ENCODE measurements around the gene IFNAR1. TPM values are rescaled to one million over a fixed set of nuclear protein-coding genes. Genes with fewer than 3 reads are reported as not detected.

IFNAR1 gene
- polyA plus RNA-seq, 1 donor from 2014 or later: 93.6 TPM

DNA sequence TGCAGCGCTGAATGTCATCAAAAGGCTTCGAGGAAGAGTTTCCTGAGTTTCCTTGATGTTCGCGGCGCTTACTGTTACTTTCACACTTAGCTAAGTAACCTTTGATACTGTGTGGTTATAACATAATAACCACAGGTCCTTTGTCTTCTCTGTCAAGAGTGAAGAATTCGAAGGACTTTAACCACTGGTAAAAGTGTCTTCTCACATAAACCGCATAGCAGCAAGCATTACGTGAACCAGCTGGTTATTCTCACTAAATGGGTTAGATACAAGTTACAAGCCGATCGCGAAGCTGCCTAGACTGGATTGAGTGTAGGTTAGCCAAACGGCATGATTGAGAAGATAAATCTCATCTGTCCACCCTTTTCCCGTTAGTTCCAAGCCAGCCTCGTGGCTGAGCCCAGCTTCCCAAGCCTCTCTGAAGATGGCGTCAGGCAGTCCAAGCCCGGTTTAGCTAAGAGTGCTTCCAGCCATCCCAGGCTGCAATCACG lies 60.1 kb downstream of the IFNAR1 start:
- peak overlapping the region in 2 of 4 donors; percentile 6 to 80 for H3K4me3 Mint-ChIP-seq
- no peaks in the 10 kb centered on the region for H3K27me3 Mint-ChIP-seq
- peaks cover 0 to 2% (median 0%) of the 10 kb centered on the region in 3 donors for H3K9me3 Mint-ChIP-seq
- peaks cover 32 to 55% (median 45%) of the 10 kb centered on the region in 3 donors for H3K4me1 Mint-ChIP-seq
- no peaks in the 10 kb centered on the region for H3K36me3 Mint-ChIP-seq
- H3K27ac Mint-ChIP-seq: peak overlapping the region; percentile 92 to 98 (median 95)

DNA sequence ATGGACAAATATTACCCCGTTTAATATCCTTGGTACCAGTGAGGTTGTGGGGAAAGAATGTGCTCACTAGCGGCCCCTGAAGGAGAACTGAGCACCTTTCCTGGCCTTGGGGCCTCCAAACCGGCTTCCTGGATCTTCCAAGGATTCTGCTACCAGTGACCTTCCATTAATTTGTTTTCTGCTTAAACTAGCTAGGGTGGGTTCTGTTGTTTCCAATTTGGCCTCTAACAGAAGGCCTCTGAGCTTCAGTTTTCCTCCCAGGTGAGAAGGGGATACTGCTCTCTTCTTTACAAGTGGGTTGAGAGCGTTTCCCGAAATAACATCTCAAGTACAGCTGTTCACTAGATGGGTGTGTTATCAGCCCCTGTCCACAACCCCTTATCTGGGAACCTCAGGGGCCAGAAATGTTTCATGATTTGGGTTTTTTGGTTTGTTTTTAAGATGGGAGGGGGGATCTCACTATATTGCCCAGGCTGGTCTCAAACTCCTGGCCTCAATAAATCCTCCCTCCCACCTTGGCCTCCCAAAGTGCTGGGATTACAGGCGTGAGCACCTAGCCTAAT lies 61.5 kb downstream of the IFNAR1 start:
- peaks cover 0 to 2% (median 0%) of the 10 kb centered on the region in 3 donors for H3K9me3 Mint-ChIP-seq
- no peaks in the 10 kb centered on the region for H3K27me3 Mint-ChIP-seq
- H3K4me1 Mint-ChIP-seq: peaks cover 20 to 43% (median 32%) of the 10 kb centered on the region in 3 donors
- H3K36me3 Mint-ChIP-seq: no peaks in the 10 kb centered on the region
- peak overlapping the region in 1 of 4 donors; percentile 31 for H3K4me3 Mint-ChIP-seq
- peak overlapping the region; percentile 15 to 63 (median 27) for H3K27ac Mint-ChIP-seq

DNA sequence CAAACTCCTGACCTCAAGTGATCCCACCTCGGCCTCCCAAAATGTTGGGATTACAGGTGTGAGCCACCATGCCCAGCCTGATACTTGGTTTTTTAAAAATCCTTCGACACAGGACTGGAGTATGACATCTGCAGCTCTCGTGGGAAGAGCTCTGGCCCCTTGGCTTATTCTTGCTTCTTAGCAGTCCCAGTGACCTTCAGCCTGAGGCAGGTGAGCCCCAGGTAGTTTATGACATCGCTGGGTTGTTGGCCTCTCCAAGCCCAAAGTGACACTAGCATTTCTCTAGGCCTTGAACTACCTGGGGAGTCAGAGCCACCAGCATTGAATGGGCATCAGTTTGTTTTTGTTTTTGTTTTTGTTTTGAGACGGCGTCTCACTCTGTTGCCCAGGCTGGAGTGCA lies 62.5 kb downstream of the IFNAR1 start:
- H3K9me3 Mint-ChIP-seq: peaks cover 0 to 2% (median 0%) of the 10 kb centered on the region in 3 donors
- H3K27me3 Mint-ChIP-seq: no peaks in the 10 kb centered on the region
- H3K4me3 Mint-ChIP-seq: no peak overlapping the region
- H3K27ac Mint-ChIP-seq: no peak overlapping the region
- H3K36me3 Mint-ChIP-seq: no peaks in the 10 kb centered on the region
- peaks cover 18 to 36% (median 35%) of the 10 kb centered on the region in 3 donors for H3K4me1 Mint-ChIP-seq

DNA sequence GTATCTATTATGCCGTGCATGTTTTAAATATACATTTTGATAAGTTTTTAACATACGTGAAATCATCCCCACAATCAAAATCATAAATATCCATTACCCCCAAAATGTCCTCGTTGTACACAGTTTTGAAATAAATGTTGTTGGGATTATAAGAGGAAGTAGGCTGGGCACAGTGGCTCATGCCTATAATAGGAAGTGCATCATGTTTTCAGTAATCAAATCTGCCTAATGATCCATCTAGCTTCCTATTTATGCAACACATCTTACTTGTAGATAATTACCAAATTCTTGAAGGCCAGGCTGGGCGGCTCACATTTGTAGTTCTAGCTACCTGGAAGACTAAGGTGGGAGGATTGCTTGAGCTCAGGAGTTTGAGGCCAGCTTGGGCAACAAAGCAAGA lies 63.4 kb downstream of the IFNAR1 start:
- H3K36me3 Mint-ChIP-seq: no peaks in the 10 kb centered on the region
- H3K4me3 Mint-ChIP-seq: peak overlapping the region in 2 of 4 donors; percentile 53 to 67
- H3K27me3 Mint-ChIP-seq: no peaks in the 10 kb centered on the region
- H3K4me1 Mint-ChIP-seq: peaks cover 17 to 31% (median 27%) of the 10 kb centered on the region in 3 donors
- H3K27ac Mint-ChIP-seq: peak overlapping the region; percentile 77 to 95 (median 93)
- H3K9me3 Mint-ChIP-seq: peaks cover 0 to 2% (median 0%) of the 10 kb centered on the region in 3 donors

DNA sequence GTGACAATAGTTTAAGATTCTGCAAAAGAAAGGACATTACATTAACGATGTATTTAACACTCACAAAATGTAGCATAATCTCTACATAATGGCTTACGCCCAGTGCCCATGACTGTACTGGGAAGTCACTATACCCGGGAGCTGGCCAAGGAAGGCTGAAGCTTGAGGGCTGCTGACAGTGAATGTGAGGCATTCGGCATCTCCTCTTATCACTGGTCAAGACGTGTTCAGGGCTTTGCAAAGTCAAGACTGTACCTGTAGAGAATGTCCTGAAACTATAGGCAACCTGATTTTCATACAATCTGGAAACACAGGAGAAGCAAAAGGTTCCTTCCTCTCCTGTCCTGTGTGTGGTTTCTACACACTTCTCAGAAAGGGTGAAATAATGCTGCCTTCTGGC lies 65.7 kb downstream of the IFNAR1 start:
- H3K9me3 Mint-ChIP-seq: peaks cover 0 to 2% (median 0%) of the 10 kb centered on the region in 3 donors
- no peak overlapping the region for H3K27ac Mint-ChIP-seq
- peaks cover 15 to 23% (median 17%) of the 10 kb centered on the region in 3 donors for H3K4me1 Mint-ChIP-seq
- no peaks in the 10 kb centered on the region for H3K27me3 Mint-ChIP-seq
- no peak overlapping the region for H3K4me3 Mint-ChIP-seq
- H3K36me3 Mint-ChIP-seq: no peaks in the 10 kb centered on the region

DNA sequence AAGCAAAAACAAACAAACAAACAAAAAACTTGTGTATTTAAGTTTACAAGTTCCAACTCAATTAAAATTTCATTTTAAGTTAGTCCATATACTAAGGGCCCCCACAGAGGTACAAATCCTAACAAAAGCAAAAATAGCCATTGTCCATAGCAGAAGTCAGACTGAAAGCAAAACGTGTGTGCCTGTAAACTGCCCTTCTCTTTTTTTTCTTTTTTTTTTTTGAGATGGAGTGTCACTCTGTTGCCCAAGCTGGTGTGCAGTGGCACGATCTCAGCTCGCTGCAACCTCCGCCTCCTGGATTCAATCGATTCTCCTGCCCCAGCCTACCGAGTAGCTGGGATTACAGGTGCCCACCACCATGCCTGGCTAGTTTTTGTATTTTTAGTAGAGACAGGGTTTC lies 66.9 kb downstream of the IFNAR1 start:
- H3K4me1 Mint-ChIP-seq: peaks cover 15 to 22% (median 21%) of the 10 kb centered on the region in 3 donors
- H3K27ac Mint-ChIP-seq: no peak overlapping the region
- no peak overlapping the region for H3K4me3 Mint-ChIP-seq
- H3K27me3 Mint-ChIP-seq: no peaks in the 10 kb centered on the region
- H3K36me3 Mint-ChIP-seq: no peaks in the 10 kb centered on the region
- H3K9me3 Mint-ChIP-seq: peaks cover 0 to 2% (median 0%) of the 10 kb centered on the region in 3 donors

DNA sequence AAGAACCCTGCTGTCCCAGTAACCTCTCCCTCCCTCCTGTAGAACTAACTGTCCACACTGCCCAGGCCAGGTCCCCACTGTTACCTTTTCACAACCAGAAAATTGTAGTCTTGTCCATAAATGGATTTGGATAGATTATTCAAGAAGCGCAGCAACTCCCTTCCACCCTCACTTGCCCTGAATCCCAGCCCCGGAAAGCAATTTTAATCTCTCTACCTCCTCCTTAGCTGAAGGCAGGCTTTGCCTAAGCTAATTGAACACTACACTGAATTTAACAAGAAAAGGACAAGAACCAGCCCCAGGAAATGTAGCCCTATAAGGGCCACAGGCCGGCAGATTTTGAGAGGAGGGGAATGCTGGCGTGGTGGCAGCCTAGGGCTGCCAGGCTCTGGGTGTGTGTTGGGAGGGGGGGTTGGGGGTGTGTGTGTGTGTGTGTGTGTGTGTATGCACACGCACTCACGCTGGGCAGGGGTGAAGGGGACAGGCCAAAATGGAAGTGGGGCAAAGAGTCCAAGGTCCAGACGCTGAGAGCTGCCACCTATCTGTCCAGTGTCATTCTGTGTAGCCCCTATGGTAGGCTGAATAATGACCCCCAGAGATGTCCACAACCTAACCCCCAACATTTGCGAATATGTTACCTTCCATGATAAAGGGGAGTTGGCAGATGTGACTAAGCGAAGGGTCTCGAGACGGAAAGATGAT lies 67.7 kb downstream of the IFNAR1 start:
- no peaks in the 10 kb centered on the region for H3K27me3 Mint-ChIP-seq
- H3K27ac Mint-ChIP-seq: no peak overlapping the region
- H3K36me3 Mint-ChIP-seq: no peaks in the 10 kb centered on the region
- H3K4me1 Mint-ChIP-seq: peaks cover 15 to 22% (median 21%) of the 10 kb centered on the region in 3 donors
- peak overlapping the region in 1 of 4 donors; percentile 61 for H3K4me3 Mint-ChIP-seq
- peaks cover 0 to 2% (median 0%) of the 10 kb centered on the region in 3 donors for H3K9me3 Mint-ChIP-seq

DNA sequence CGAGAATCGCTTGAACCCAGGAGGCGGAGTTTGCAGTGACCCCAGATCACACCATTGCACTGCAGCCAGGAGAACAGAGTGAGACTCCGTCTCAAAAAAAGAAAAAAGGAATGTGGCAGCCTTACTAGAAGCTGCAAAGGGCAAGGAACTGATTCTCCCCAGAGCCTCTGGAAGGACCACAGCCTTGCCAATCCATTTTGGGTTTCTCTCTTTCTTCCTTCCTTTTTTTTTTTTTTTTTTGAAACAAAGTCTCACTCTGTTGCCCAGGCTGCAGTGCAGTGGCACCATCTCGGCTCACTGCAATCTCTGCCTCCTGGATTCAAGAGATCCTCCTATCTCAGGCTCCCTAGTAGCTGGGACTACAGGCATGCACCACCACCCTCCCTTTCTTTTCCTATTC lies 68.6 kb downstream of the IFNAR1 start:
- H3K9me3 Mint-ChIP-seq: peaks cover 0 to under 1% (median 0%) of the 10 kb centered on the region in 3 donors
- peak overlapping the region in 2 of 4 donors; percentile 9 to 52 for H3K4me3 Mint-ChIP-seq
- peak overlapping the region in 1 of 3 donors; percentile 82 for H3K27ac Mint-ChIP-seq
- no peaks in the 10 kb centered on the region for H3K27me3 Mint-ChIP-seq
- H3K36me3 Mint-ChIP-seq: no peaks in the 10 kb centered on the region
- H3K4me1 Mint-ChIP-seq: peaks cover 11 to 22% (median 16%) of the 10 kb centered on the region in 3 donors

DNA sequence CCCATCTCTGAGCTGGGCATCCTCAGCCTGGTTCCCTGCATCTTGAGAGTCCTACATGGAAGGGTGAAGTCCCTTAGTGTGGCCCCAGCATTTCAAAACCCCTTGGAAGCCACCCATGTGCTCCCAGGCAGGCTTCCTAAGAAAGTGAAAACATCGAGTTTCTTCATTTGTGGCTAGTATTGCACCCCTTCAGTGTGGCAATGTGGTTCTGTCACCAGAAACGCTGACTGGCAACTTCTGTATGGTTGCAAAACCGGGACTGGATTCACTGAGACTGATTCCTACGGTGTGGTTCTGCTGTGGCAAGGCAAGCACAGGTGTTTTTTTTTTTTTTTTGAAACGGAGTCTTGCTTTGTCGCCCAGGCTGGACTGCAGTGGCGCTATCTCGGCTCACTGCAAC lies 69.5 kb downstream of the IFNAR1 start:
- no peaks in the 10 kb centered on the region for H3K27me3 Mint-ChIP-seq
- peak overlapping the region in 2 of 4 donors; percentile 9 to 32 for H3K4me3 Mint-ChIP-seq

DNA sequence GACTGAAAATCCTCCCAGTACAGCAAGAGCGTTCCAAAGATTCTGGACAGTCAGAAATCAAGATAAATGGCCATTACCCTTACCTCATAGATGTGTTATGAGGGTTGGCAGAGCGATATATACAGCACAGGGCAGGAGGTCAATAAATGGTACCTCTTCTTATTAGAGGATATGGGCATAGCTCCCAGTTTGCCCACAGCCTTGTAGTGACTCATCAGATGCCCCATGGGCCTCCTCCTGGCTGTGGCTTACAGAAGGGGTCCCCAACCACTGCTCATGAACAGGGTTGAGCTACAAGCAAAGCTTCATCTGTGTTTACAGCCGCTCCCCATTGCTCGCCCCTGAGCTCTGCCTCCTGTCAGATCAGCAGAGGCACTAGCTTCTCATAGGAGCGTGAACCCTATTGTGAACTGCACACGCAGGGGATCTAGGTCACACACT lies 71.1 kb downstream of the IFNAR1 start:
- Mint-ChIP-seq H3K27me3 (no peaks in the 10 kb centered on the region), H3K27ac (no peak overlapping the region)

More for the DNA sequence above, 69.5 kb downstream of the IFNAR1 start:
- H3K27ac Mint-ChIP-seq: peak overlapping the region in 1 of 3 donors; percentile 82
- no peaks in the 10 kb centered on the region for H3K9me3 Mint-ChIP-seq
- H3K36me3 Mint-ChIP-seq: no peaks in the 10 kb centered on the region
- H3K4me1 Mint-ChIP-seq: peaks cover 9 to 18% (median 14%) of the 10 kb centered on the region in 3 donors

DNA sequence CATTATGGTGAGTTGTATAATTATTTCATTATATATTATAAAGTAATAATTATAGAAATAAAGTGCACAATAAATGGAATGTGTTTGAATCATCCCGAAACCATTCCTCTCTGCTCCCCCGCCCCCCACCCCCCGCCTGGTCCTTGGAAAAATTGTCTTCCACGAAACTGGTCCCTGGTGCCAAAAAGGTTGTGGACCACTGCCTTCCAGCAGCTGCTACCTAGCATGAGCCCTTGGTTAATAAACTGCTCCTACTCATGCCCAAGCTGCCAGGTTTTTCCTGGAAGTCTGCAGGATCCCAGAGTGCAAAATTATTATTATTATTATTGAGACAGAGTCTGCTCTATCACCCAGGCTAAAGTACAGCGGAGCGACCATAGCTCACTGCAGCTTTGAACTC lies 71.7 kb downstream of the IFNAR1 start:
- Mint-ChIP-seq H3K9me3 (no peaks in the 10 kb centered on the region), H3K36me3 (no peaks in the 10 kb centered on the region), H3K27ac (no peak overlapping the region), H3K27me3 (no peaks in the 10 kb centered on the region), H3K4me3 (no peak overlapping the region), H3K4me1 (peaks cover 17 to 25% (median 21%) of the 10 kb centered on the region in 3 donors)

More for the DNA sequence above, 71.1 kb downstream of the IFNAR1 start:
- peaks cover 15 to 24% (median 21%) of the 10 kb centered on the region in 3 donors for H3K4me1 Mint-ChIP-seq
- H3K9me3 Mint-ChIP-seq: no peaks in the 10 kb centered on the region
- H3K4me3 Mint-ChIP-seq: no peak overlapping the region
- no peaks in the 10 kb centered on the region for H3K36me3 Mint-ChIP-seq

DNA sequence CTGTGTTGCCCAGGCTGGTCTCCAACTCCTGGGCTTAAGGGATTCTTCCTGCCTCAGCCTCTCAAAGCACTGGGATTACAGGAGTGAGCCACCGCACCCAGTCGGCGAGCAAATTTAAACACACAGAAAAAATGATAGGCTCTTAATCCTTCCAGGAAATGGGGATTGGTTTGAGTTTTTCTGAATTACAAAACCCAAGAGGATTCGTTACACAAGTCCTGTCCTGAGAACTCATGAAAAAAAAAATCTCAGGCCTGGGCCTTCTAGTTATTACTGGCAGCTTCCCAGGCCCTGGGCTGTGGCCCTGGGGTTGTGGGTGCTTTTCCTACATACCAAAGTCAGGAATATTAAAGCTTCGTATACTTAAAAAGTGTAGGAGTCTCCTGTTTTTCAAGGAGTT lies 72.2 kb downstream of the IFNAR1 start:
- H3K4me3 Mint-ChIP-seq: no peak overlapping the region
- H3K9me3 Mint-ChIP-seq: no peaks in the 10 kb centered on the region
- no peak overlapping the region for H3K27ac Mint-ChIP-seq
- no peaks in the 10 kb centered on the region for H3K36me3 Mint-ChIP-seq
- no peaks in the 10 kb centered on the region for H3K27me3 Mint-ChIP-seq
- peaks cover 17 to 25% (median 21%) of the 10 kb centered on the region in 3 donors for H3K4me1 Mint-ChIP-seq

DNA sequence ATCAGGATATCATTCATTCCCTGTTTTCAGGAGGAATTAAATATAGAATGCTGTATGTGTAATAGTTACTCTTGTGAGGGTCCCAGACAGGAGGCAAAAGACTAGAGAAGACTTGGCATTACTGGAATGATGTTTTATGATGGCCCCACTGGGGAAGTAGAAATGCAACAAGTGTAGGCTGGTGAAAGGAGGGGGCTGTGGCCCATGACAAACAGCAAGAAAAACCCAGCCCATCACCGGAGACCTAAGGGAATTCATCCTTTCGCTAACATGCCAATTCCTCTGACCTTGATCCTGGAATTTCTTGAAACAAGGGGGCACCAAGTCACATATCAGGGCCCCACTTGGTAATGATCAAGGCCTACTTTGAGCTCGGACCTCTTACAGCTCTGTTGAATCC lies 72.9 kb downstream of the IFNAR1 start:
- Mint-ChIP-seq H3K36me3 (no peaks in the 10 kb centered on the region), H3K4me3 (peak overlapping the region in 1 of 4 donors; percentile 41), H3K27ac (peak overlapping the region in 2 of 3 donors; percentile 22 to 46), H3K9me3 (no peaks in the 10 kb centered on the region), H3K4me1 (peaks cover 15 to 26% (median 15%) of the 10 kb centered on the region in 3 donors), H3K27me3 (no peaks in the 10 kb centered on the region)

DNA sequence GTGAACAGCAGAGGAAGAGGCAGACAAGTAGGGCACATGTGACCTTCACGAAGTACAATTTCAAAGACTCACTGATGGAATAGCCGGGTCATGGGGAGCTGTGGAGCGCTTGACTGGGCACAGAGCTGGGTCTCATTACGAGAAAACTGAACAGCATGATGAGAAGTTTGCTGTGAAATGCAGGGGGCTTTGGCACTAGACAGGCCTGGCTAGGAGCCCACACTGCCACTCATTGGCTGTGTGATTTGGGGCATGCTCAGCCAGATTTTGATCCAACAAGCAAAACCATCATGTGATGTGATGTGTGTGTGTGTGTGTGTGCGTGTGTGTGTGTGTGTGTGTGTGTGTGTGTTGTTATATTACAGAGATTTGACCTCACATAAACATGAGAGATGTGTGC lies 73.6 kb downstream of the IFNAR1 start:
- Mint-ChIP-seq H3K4me3 (no peak overlapping the region), H3K27ac (peak overlapping the region in 2 of 3 donors; percentile 39 to 95), H3K9me3 (no peaks in the 10 kb centered on the region), H3K36me3 (no peaks in the 10 kb centered on the region), H3K4me1 (peaks cover 15 to 26% (median 15%) of the 10 kb centered on the region in 3 donors), H3K27me3 (no peaks in the 10 kb centered on the region)

DNA sequence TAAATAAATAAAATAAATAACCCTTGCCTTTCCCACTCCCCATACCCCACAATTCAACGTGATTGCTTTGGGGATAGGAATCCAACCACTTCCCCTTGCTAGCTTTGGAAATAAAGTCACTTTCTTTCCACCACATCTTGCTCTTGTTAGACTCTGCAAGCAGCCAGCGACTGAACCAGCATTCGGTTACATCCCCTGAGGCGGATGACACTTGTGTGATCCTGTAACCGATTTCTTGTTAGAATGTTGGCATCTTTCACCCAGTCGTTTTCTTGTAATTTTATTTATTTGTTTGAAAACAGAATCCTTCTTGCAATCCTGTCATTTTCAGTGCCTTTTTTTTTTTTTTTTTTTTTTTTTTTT lies 76.8 kb downstream of the IFNAR1 start:
- H3K4me1 Mint-ChIP-seq: peaks cover 15 to 30% (median 29%) of the 10 kb centered on the region in 3 donors
- H3K27ac Mint-ChIP-seq: peak overlapping the region in 1 of 3 donors; percentile 59
- H3K9me3 Mint-ChIP-seq: no peaks in the 10 kb centered on the region
- H3K27me3 Mint-ChIP-seq: no peaks in the 10 kb centered on the region
- H3K36me3 Mint-ChIP-seq: no peaks in the 10 kb centered on the region
- H3K4me3 Mint-ChIP-seq: peak overlapping the region in 1 of 4 donors; percentile 80

All from IgD-negative memory B cell (primary cell).